Panc1 (cell line): ENCODE results near the gene BEX3. TPM values are rescaled to one million over a fixed set of nuclear protein-coding genes. Genes with fewer than 3 reads are reported as not detected.

Source experiments
- ATAC-seq: fragments of 200-7000 bp; cut with Tn5 transposase; 2 replicates; pipeline ENCODE4 v1.9.1; 2020; ENCODE audit warnings: mild to moderate bottlenecking, moderate library complexity
- BruUV-seq: library from RNA; stranded (reverse); fragments of 400-500 nt; replicated peaks from 2 replicates; lab custom pipeline; 2021; lab: Mats Ljungman, UMichigan
- CTCF ChIA-PET: fragments of 300-600 bp; sonication (Branson Sonifier 250); formaldehyde crosslinking; loops from one replicate; lab custom pipeline; 2022; ENCODE audit warnings: antibody characterized with exemption; lab: Charles Lee
- POLR2A ChIA-PET: fragments of 300-600 bp; sonication (Branson Sonifier 250); formaldehyde crosslinking; loops from one replicate; lab custom pipeline; 2022; ENCODE audit warnings: antibody characterized with exemption; lab: Charles Lee
- DNase-seq: peaks from one replicate; pipeline ENCODE4 v3.0.0-alpha.2; 2010; ENCODE audit warnings: low read depth, low spot score
- H3K27ac ChIP-seq: 2 replicates; pipeline ENCODE4 v1.5.1; 2011; ENCODE audit warnings: mild to moderate bottlenecking, low read length, inconsistent platforms
- H3K27me3 ChIP-seq: fragments of 200-500 bp; sonication (Bioruptor generic); 2 replicates; pipeline ENCODE4 v1.6.0; 2014; ENCODE audit warnings: low read length, inconsistent platforms; ENCODE audit not compliant: control insufficient read depth, insufficient read depth
- H3K36me3 ChIP-seq: fragments of 200-500 bp; sonication (Bioruptor generic); 2 replicates; pipeline ENCODE4 v1.5.1; 2014; ENCODE audit warnings: inconsistent platforms, mild to moderate bottlenecking, low read length, moderate library complexity; ENCODE audit not compliant: control insufficient read depth, insufficient read depth
- H3K4me1 ChIP-seq: 2 replicates; pipeline ENCODE4 v1.5.1; 2011; ENCODE audit warnings: inconsistent platforms, mild to moderate bottlenecking, low read length, moderate library complexity; ENCODE audit not compliant: control insufficient read depth, insufficient read depth
- H3K4me3 ChIP-seq, 2 experiments: 2 replicates each; pipeline ENCODE4 v1.5.1; 2011 to 2012; ENCODE audit warnings: low read depth in 2 of 2, low read length in 2 of 2, mild to moderate bottlenecking in 2 of 2, inconsistent platforms in 1 of 2, moderate library complexity in 1 of 2
- H3K9me3 ChIP-seq: fragments of 200-500 bp; sonication (Bioruptor generic); 2 replicates; pipeline ENCODE4 v1.5.1; 2014; ENCODE audit warnings: low read depth, mild to moderate bottlenecking, inconsistent platforms, low read length, moderate library complexity; ENCODE audit not compliant: control insufficient read depth, insufficient read depth
- CTCF ChIP-seq: fragments of 450-650 bp; IDR thresholded peaks from 2 replicates; pipeline ENCODE4 v1.5.1; 2017; ENCODE audit warnings: mild to moderate bottlenecking
- POLR2AphosphoS5 ChIP-seq: IDR thresholded peaks from 2 replicates; pipeline ENCODE4 v1.6.1; 2012; ENCODE audit warnings: mild to moderate bottlenecking, low read depth, low read length, moderate library complexity
- REST ChIP-seq, 2 experiments: IDR thresholded peaks; 2 replicates each; pipeline ENCODE4 v1.6.1; 2011 to 2012; ENCODE audit warnings: low read depth in 2 of 2, control low read depth in 1 of 2, low read length in 1 of 2, mild to moderate bottlenecking in 1 of 2, moderate library complexity in 1 of 2; ENCODE audit not compliant: insufficient read depth in 1 of 2
- SIN3A ChIP-seq: IDR thresholded peaks from 2 replicates; pipeline ENCODE4 v1.6.1; 2012; ENCODE audit warnings: low read depth, mild to moderate bottlenecking, low read length, moderate library complexity, borderline replicate concordance; ENCODE audit not compliant: insufficient read depth
- TCF7L2 ChIP-seq: IDR thresholded peaks from 2 replicates; pipeline ENCODE4 v1.6.1; 2011; ENCODE audit warnings: mild to moderate bottlenecking, low read depth, low read length, inconsistent platforms
- in situ Hi-C: cut with HindIII; loops from 2 replicates; pipeline ENCODE4 v1.10.0; 2016; ENCODE audit warnings: low sequenced_read_pairs, low pct_unique_long_range_greater_than_20kb
- intact Hi-C: fragments of 100-400 bp; cut with micrococcal nuclease; formaldehyde crosslinking; loops from one replicate; pipeline ENCODE4 v1.10.0; 2022; ENCODE audit not compliant: unreplicated experiment
- total RNA-seq: library from RNA; stranded (reverse); gene quantifications from one replicate; pipeline ENCODE4 v1.2.1, GENCODE V29; 2021; ENCODE audit not compliant: unreplicated experiment

The BEX3 gene
- total RNA-seq, 1 experiment from 2014 or later = 59.3 TPM

GRCh38 chrX:103378990-103379389 is 2.7 kb downstream of the BEX3 start:
- BruUV-seq = no TSS peak
- no peak overlapping the region for H3K27ac ChIP-seq
- H3K36me3 ChIP-seq = no peaks in the 10 kb centered on the region; the same call in 1 of the 2 replicates
- in situ Hi-C loops = no loop called here
- TF ChIP-seq CTCF (no peak), TCF7L2 (no peak), POLR2AphosphoS5 (no peak), REST (IDR thresholded peaks at IDR 0.05; ENCODE audit: insufficient read depth in 1 of 2, low read depth in 2 of 2, low read length in 1 of 2) (no peak), SIN3A (no peak)
- H3K9me3 ChIP-seq = no peaks in the 10 kb centered on the region
- intact Hi-C loops = no loop called here
- no peak for ATAC-seq
- no peaks in the 10 kb centered on the region; the same call in 1 of the 2 replicates for H3K4me1 ChIP-seq
- H3K4me3 ChIP-seq = no peak overlapping the region
- CTCF ChIA-PET = no interaction called here
- no peaks in the 10 kb centered on the region for H3K27me3 ChIP-seq
- DNase-seq = no peak
- POLR2A ChIA-PET = no interaction called here

GRCh38 chrX:103382877-103383276 is 6.5 kb downstream of the BEX3 start:
- Histone ChIP-seq H3K27ac (no peak overlapping the region), H3K4me1 (no peaks in the 10 kb centered on the region), H3K4me3 (no peak overlapping the region), H3K36me3 (no peaks in the 10 kb centered on the region), H3K27me3 (no peaks in the 10 kb centered on the region), H3K9me3 (no peaks in the 10 kb centered on the region)
- no TSS peak for BruUV-seq
- TF ChIP-seq POLR2AphosphoS5 = no peak
- no peak for TF ChIP-seq TCF7L2
- TF ChIP-seq SIN3A = no peak
- no peak for TF ChIP-seq CTCF
- TF ChIP-seq REST (IDR thresholded peaks at IDR 0.05; ENCODE audit: insufficient read depth in 1 of 2, low read depth in 2 of 2, low read length in 1 of 2) = no peak
- ATAC-seq = no peak
- DNase-seq = no peak
- in situ Hi-C loops (no loop called here), intact Hi-C loops (no loop called here)
- POLR2A ChIA-PET = no interaction called here
- CTCF ChIA-PET = no interaction called here
